HepG2 (cell line): ENCODE data around the gene YIPF3. TPM values are rescaled to one million over a fixed set of nuclear protein-coding genes. Genes with fewer than 3 reads are reported as not detected.

ENCODE experiments used
- FOXA1 ChIP-seq, 2 experiments: fragments of 450-650 bp in 1 of 2; sonication (generic) in 1 of 2; formaldehyde crosslinking in 1 of 2; IDR thresholded peaks; 2 replicates each; pipeline versions ENCODE4 v1.4.0 to v1.6.1; 2016 to 2020; ENCODE audit warnings: missing genetic modification reagents in 1 of 2
- HNF4A ChIP-seq: sonication (generic); formaldehyde crosslinking; IDR thresholded peaks from 2 replicates; pipeline ENCODE4 v1.4.0; 2020; ENCODE audit warnings: missing genetic modification reagents
- JUND ChIP-seq: sonication (generic); formaldehyde crosslinking; IDR thresholded peaks from 2 replicates; pipeline ENCODE4 v1.8.0; 2022; ENCODE audit warnings: mild to moderate bottlenecking, missing genetic modification reagents
- MEF2D ChIP-seq: sonication (generic); formaldehyde crosslinking; IDR thresholded peaks from 2 replicates; pipeline ENCODE4 v1.5.1; 2020; ENCODE audit warnings: mild to moderate bottlenecking, missing genetic modification reagents
- MTF2 ChIP-seq: sonication (generic); formaldehyde crosslinking; IDR thresholded peaks from 2 replicates; pipeline ENCODE4 v1.5.0; 2020; ENCODE audit warnings: missing genetic modification reagents, borderline replicate concordance
- RBM39 ChIP-seq: fragments of 200-400 bp; formaldehyde crosslinking; IDR thresholded peaks from one replicate; pipeline ENCODE4 v1.6.1; 2018; ENCODE audit warnings: antibody characterized with exemption, mild to moderate bottlenecking, low read depth, low read length; ENCODE audit not compliant: poor library complexity, severe bottlenecking
- STAT5B ChIP-seq: sonication (generic); formaldehyde crosslinking; IDR thresholded peaks from 2 replicates; pipeline ENCODE4 v1.4.0; 2020; ENCODE audit warnings: missing genetic modification reagents
- UBTF ChIP-seq: sonication (generic); formaldehyde crosslinking; IDR thresholded peaks from 2 replicates; pipeline ENCODE4 v1.4.0; 2020; ENCODE audit warnings: mild to moderate bottlenecking, missing genetic modification reagents
- ZBTB26 ChIP-seq: IDR thresholded peaks from 2 replicates; pipeline ENCODE4 v1.6.1; 2016; ENCODE audit warnings: missing compliant biosample characterization, missing genetic modification reagents, borderline replicate concordance
- ZBTB46 ChIP-seq: sonication (generic); formaldehyde crosslinking; IDR thresholded peaks from 2 replicates; pipeline ENCODE4 v1.4.0; 2020; ENCODE audit warnings: mild to moderate bottlenecking, missing genetic modification reagents, borderline replicate concordance
- ZFX ChIP-seq: sonication (generic); formaldehyde crosslinking; IDR thresholded peaks from 2 replicates; pipeline ENCODE4 v1.4.0; 2020; ENCODE audit warnings: mild to moderate bottlenecking, low read depth, missing genetic modification reagents, moderate library complexity
- ZNF564 ChIP-seq: sonication (generic); formaldehyde crosslinking; IDR thresholded peaks from 2 replicates; pipeline ENCODE4 v1.8.1; 2023; ENCODE audit warnings: mild to moderate bottlenecking, missing genetic modification reagents
- polyA plus RNA-seq, 8 experiments: library from polyadenylated mRNA; depleted of rRNA in 3 of 8; stranded (reverse) in 7 of 8; unstranded in 1 of 8; fragments of >200 nt; fragmentation: Illumina TruSeq in 4 of 8; extraction: Trizol in 4 of 8; gene quantifications; 2 replicates each; pipeline versions ENCODE4 v1.2.1 to v1.2.3, GENCODE V29; 2011 to 2016; ENCODE audit warnings: low read depth in 4 of 8, missing spikeins in 1 of 8, mixed read lengths in 1 of 8; ENCODE audit not compliant: insufficient read depth in 1 of 8
- total RNA-seq, 5 experiments: library from RNA; depleted of rRNA; stranded (reverse); fragments of >200 nt; fragmentation: Illumina TruSeq; extraction: Trizol; gene quantifications; 2 replicates each; pipeline ENCODE4 v1.2.3, GENCODE V29; 2016; ENCODE audit warnings: low read depth in 1 of 5
- TF ChIP-seq, protein P1 (sequence below): sonication (generic); formaldehyde crosslinking; IDR thresholded peaks from 2 replicates; pipeline ENCODE4 v1.4.0; 2020; ENCODE audit warnings: missing genetic modification reagents; ENCODE audit errors: not compliant biosample characterization
- TF ChIP-seq, protein P2 (sequence below): sonication (generic); formaldehyde crosslinking; IDR thresholded peaks from 2 replicates; pipeline ENCODE4 v1.4.0; 2020; ENCODE audit warnings: missing genetic modification reagents, borderline replicate concordance
- TF ChIP-seq, protein P3 (sequence below): sonication (generic); formaldehyde crosslinking; conservative IDR thresholded peaks from 2 replicates; pipeline ENCODE4 v1.8.0; 2022; ENCODE audit warnings: mild to moderate bottlenecking, moderate library complexity, missing genetic modification reagents

YIPF3 gene
- total and polyA plus RNA-seq, 2 of the 13 experiments (the other 11 are each of a cell fraction or from before 2014, with no cell fraction given): 107 to 206 TPM

DNA sequence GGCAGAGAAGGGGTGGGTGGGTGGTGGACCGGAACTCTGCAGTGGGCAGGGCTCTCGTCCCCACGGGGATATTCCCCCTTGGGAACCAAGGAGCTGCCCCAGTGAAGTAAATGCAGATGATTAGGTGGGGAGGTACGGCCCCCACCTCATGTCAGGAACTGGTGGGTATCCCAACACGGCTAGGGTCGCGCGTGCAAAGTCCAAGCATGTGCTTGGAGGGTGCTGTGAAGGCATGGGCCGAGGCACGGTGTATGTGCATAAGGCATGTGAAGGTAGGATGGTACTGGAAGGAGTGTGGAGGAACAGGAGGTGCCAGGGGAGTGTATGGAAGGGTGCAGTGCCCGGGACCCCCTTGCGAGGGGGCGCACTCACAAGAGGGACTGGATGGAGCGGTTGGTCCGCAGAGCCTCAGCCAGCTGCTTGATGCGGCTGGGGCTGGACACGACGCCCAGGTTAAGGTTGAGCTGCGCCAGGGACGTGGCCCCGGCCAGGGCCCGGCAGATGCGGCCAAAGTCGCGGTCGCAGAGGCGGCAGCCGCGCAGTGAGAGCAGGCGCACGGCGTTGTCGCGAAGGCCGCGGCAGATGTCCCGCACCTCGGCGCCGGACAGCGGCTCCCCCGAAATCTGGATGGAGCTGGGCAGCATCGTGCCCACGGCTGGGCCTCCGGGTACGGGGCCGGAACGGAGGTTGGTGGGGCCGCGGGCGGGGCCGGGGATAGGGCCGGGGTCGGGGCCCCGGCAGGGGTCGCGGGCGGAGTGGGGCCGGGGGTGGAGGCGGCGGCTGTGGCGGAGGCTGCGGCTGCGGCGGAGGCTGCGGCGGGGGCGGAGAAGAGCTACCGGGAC lies 7.4 kb downstream of the YIPF3 start (continued):
- TF ChIP-seq ZBTB46 (CRISPR knock-in tag) (0 out of 2 replicates have a peak, but pooled peaks have one; percentile 57), HNF4A (CRISPR knock-in tag) (peak; percentile 80), JUND (CRISPR knock-in tag) (no peak), ZNF564 (0 out of 2 replicates have a peak, but pooled peaks have one; percentile 23), FOXA1 (IDR thresholded peaks at IDR 0.05) (no peak), FOXA1 (CRISPR knock-in tag; IDR thresholded peaks at IDR 0.05) (no peak), ZFX (CRISPR knock-in tag) (peak; percentile 68), ZBTB26 (CRISPR knock-in tag) (peak; percentile 75; the same call in 1 of the 2 replicates), STAT5B (CRISPR knock-in tag) (0 out of 2 replicates have a peak, but pooled peaks have one; percentile 25), RBM39 (peak; percentile 58), MEF2D (CRISPR knock-in tag) (peak; percentile 19; the same call in 1 of the 2 replicates), UBTF (peak; percentile 51; the same call in 1 of the 2 replicates), MTF2 (peak; percentile 83; the same call in 1 of the 2 replicates)
- TF ChIP-seq, protein P1, sequence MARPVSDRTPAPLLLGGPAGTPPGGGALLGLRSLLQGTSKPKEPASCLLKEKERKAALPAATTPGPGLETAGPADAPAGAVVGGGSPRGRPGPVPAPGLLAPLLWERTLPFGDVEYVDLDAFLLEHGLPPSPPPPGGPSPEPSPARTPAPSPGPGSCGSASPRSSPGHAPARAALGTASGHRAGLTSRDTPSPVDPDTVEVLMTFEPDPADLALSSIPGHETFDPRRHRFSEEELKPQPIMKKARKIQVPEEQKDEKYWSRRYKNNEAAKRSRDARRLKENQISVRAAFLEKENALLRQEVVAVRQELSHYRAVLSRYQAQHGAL: no peak
- TF ChIP-seq, protein P2, sequence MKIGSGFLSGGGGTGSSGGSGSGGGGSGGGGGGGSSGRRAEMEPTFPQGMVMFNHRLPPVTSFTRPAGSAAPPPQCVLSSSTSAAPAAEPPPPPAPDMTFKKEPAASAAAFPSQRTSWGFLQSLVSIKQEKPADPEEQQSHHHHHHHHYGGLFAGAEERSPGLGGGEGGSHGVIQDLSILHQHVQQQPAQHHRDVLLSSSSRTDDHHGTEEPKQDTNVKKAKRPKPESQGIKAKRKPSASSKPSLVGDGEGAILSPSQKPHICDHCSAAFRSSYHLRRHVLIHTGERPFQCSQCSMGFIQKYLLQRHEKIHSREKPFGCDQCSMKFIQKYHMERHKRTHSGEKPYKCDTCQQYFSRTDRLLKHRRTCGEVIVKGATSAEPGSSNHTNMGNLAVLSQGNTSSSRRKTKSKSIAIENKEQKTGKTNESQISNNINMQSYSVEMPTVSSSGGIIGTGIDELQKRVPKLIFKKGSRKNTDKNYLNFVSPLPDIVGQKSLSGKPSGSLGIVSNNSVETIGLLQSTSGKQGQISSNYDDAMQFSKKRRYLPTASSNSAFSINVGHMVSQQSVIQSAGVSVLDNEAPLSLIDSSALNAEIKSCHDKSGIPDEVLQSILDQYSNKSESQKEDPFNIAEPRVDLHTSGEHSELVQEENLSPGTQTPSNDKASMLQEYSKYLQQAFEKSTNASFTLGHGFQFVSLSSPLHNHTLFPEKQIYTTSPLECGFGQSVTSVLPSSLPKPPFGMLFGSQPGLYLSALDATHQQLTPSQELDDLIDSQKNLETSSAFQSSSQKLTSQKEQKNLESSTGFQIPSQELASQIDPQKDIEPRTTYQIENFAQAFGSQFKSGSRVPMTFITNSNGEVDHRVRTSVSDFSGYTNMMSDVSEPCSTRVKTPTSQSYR: 0 out of 2 replicates have a peak, but pooled peaks have one; percentile 31
- TF ChIP-seq, protein P3, sequence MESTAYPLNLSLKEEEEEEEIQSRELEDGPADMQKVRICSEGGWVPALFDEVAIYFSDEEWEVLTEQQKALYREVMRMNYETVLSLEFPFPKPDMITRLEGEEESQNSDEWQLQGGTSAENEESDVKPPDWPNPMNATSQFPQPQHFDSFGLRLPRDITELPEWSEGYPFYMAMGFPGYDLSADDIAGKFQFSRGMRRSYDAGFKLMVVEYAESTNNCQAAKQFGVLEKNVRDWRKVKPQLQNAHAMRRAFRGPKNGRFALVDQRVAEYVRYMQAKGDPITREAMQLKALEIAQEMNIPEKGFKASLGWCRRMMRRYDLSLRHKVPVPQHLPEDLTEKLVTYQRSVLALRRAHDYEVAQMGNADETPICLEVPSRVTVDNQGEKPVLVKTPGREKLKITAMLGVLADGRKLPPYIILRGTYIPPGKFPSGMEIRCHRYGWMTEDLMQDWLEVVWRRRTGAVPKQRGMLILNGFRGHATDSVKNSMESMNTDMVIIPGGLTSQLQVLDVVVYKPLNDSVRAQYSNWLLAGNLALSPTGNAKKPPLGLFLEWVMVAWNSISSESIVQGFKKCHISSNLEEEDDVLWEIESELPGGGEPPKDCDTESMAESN (CRISPR knock-in tag): 0 out of 2 replicates have a peak, but pooled peaks have one; percentile 11
